ENCODE results near the gene SAMD4A.

DNA sequence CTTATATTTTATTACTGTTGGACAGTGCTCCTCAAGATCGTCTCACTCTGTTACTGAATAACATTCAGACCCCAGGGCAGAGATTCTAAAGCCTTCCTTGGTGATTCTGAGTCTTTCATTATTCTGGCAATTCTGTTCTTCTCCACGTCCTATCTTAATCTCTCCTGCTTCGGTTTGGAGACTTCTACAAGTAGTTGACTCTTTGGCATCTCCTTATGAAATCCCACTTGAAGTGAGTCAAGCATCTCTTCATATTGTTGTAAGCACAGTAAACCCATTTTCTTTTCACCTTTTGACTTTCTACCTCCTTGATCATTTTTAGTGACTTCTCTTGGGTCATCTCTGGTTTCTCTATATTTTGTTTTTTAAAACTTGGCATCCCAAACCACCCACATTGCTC is 132.8 kb downstream of the SAMD4A start:
- TF ChIP-seq, protein P1, sequence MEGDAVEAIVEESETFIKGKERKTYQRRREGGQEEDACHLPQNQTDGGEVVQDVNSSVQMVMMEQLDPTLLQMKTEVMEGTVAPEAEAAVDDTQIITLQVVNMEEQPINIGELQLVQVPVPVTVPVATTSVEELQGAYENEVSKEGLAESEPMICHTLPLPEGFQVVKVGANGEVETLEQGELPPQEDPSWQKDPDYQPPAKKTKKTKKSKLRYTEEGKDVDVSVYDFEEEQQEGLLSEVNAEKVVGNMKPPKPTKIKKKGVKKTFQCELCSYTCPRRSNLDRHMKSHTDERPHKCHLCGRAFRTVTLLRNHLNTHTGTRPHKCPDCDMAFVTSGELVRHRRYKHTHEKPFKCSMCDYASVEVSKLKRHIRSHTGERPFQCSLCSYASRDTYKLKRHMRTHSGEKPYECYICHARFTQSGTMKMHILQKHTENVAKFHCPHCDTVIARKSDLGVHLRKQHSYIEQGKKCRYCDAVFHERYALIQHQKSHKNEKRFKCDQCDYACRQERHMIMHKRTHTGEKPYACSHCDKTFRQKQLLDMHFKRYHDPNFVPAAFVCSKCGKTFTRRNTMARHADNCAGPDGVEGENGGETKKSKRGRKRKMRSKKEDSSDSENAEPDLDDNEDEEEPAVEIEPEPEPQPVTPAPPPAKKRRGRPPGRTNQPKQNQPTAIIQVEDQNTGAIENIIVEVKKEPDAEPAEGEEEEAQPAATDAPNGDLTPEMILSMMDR (IDR thresholded peaks at IDR 0.05) = no peak
- TF ChIP-seq EP300 (IDR thresholded peaks at IDR 0.05) = no peak

Measured in tibial nerve (tissue), 4 donors.